HEK293 (cell line): Measurements from ENCODE around the gene LRP5.

Experiments
- CTCF ChIA-PET: fragments of 350-600 bp; formaldehyde crosslinking; extraction: SDS; loops from one replicate; lab custom pipeline; 2021; ENCODE audit warnings: antibody characterized with exemption; lab: Yijun Ruan, JAX
- POLR2A ChIA-PET: fragments of 300-600 bp; formaldehyde crosslinking; extraction: SDS; loops from one replicate; lab custom pipeline; 2020; ENCODE audit warnings: antibody characterized with exemption, inconsistent platforms; lab: Yijun Ruan, JAX
- H3K27ac ChIP-seq: fragments of 200-500 bp; sonication (Bioruptor generic); 2 replicates; pipeline ENCODE4 v1.5.1; 2014; ENCODE audit warnings: low read depth, low read length, control low read depth, inconsistent platforms; ENCODE audit errors: extremely low read depth
- H3K36me3 ChIP-seq, 2 experiments: fragments of 200-500 bp in 1 of 2; sonication (Bioruptor generic) in 1 of 2; 1 replicate in 1 of 2; 2 replicates in 1 of 2; pipeline ENCODE4 v1.5.1; 2014 to 2017; ENCODE audit warnings: inconsistent platforms in 2 of 2, low read length in 2 of 2; ENCODE audit not compliant: control insufficient read depth in 2 of 2, insufficient read depth in 1 of 2
- H3K4me1 ChIP-seq: fragments of 200-500 bp; sonication (Bioruptor generic); 2 replicates; pipeline ENCODE4 v1.5.1; 2014; ENCODE audit warnings: mild to moderate bottlenecking, low read length, inconsistent platforms; ENCODE audit not compliant: control insufficient read depth, insufficient read depth
- H3K4me3 ChIP-seq: 2 replicates; pipeline ENCODE4 v1.5.1; 2011; ENCODE audit warnings: low read depth, mild to moderate bottlenecking, control low read depth, low read length, moderate library complexity
- H3K9me3 ChIP-seq: fragments of 200-500 bp; sonication (Bioruptor generic); 2 replicates; pipeline ENCODE4 v1.5.1; 2014; ENCODE audit warnings: low read depth, low read length, inconsistent platforms; ENCODE audit not compliant: control insufficient read depth, insufficient read depth
- ATF2 ChIP-seq: fragments of 450-650 bp; formaldehyde crosslinking; IDR thresholded peaks from 2 replicates; pipeline ENCODE4 v1.5.1; 2016; ENCODE audit warnings: missing biosample characterization, missing genetic modification characterization, low read depth
- HOXD13 ChIP-seq: sonication (generic); formaldehyde crosslinking; IDR thresholded peaks from 2 replicates; pipeline ENCODE4 v1.8.0; 2022; ENCODE audit warnings: missing genetic modification reagents, borderline replicate concordance
- KLF7 ChIP-seq: fragments of 450-650 bp; formaldehyde crosslinking; IDR thresholded peaks from 2 replicates; pipeline ENCODE4 v1.5.1; 2016; ENCODE audit warnings: missing biosample characterization, missing genetic modification characterization, borderline replicate concordance
- OSR2 ChIP-seq: fragments of 450-650 bp; formaldehyde crosslinking; IDR thresholded peaks from 2 replicates; pipeline ENCODE4 v1.5.1; 2016; ENCODE audit warnings: missing biosample characterization, missing genetic modification characterization
- PATZ1 ChIP-seq: fragments of 450-650 bp; formaldehyde crosslinking; IDR thresholded peaks from 2 replicates; pipeline ENCODE4 v1.5.1; 2016; ENCODE audit warnings: missing biosample characterization, missing genetic modification characterization
- REPIN1 ChIP-seq: fragments of 450-650 bp; formaldehyde crosslinking; IDR thresholded peaks from 2 replicates; pipeline ENCODE4 v1.5.1; 2017; ENCODE audit warnings: missing biosample characterization, missing genetic modification characterization, low read depth
- SP3 ChIP-seq: fragments of 450-650 bp; formaldehyde crosslinking; IDR thresholded peaks from 2 replicates; pipeline ENCODE4 v1.5.1; 2016; ENCODE audit warnings: missing biosample characterization, missing genetic modification characterization
- WT1 ChIP-seq: fragments of 450-650 bp; formaldehyde crosslinking; IDR thresholded peaks from 2 replicates; pipeline ENCODE4 v1.5.1; 2016; ENCODE audit warnings: missing biosample characterization, missing genetic modification characterization
- ZBTB20 ChIP-seq: fragments of 450-650 bp; formaldehyde crosslinking; IDR thresholded peaks from 2 replicates; pipeline ENCODE4 v1.5.1; 2016; ENCODE audit warnings: missing biosample characterization, missing genetic modification characterization
- ZFP37 ChIP-seq: fragments of 450-650 bp; formaldehyde crosslinking; IDR thresholded peaks from 2 replicates; pipeline ENCODE4 v1.5.1; 2016; ENCODE audit warnings: missing biosample characterization, missing genetic modification characterization
- ZNF112 ChIP-seq: fragments of 450-650 bp; formaldehyde crosslinking; IDR thresholded peaks from 2 replicates; pipeline ENCODE4 v1.5.0; 2017; ENCODE audit warnings: missing biosample characterization, missing genetic modification characterization
- ZNF132 ChIP-seq: fragments of 450-650 bp; formaldehyde crosslinking; IDR thresholded peaks from 2 replicates; pipeline ENCODE4 v1.5.1; 2017; ENCODE audit warnings: missing biosample characterization, missing genetic modification characterization, borderline replicate concordance
- ZNF266 ChIP-seq: fragments of 450-650 bp; formaldehyde crosslinking; IDR thresholded peaks from 2 replicates; pipeline ENCODE4 v1.5.1; 2016; ENCODE audit warnings: missing biosample characterization, missing genetic modification characterization, low read depth
- ZNF292 ChIP-seq: fragments of 450-650 bp; formaldehyde crosslinking; IDR thresholded peaks from 2 replicates; pipeline ENCODE4 v1.5.1; 2016; ENCODE audit warnings: low read depth, missing biosample characterization, missing genetic modification characterization, borderline replicate concordance
- ZNF335 ChIP-seq: fragments of 450-650 bp; formaldehyde crosslinking; conservative IDR thresholded peaks from 2 replicates; pipeline ENCODE4 v1.5.1; 2016; ENCODE audit warnings: missing biosample characterization, missing genetic modification characterization
- ZNF37A ChIP-seq: fragments of 450-650 bp; IDR thresholded peaks from 2 replicates; pipeline ENCODE4 v1.5.1; 2018; ENCODE audit warnings: missing biosample characterization, missing genetic modification characterization
- ZNF423 ChIP-seq: fragments of 450-650 bp; formaldehyde crosslinking; IDR thresholded peaks from 2 replicates; pipeline ENCODE4 v1.5.1; 2016; ENCODE audit warnings: missing biosample characterization, missing genetic modification characterization
- ZNF433 ChIP-seq: fragments of 450-650 bp; formaldehyde crosslinking; IDR thresholded peaks from 2 replicates; pipeline ENCODE4 v1.5.1; 2016; ENCODE audit warnings: missing biosample characterization, missing genetic modification characterization, low read depth
- ZNF48 ChIP-seq: fragments of 450-650 bp; formaldehyde crosslinking; IDR thresholded peaks from 2 replicates; pipeline ENCODE4 v1.5.1; 2016; ENCODE audit warnings: missing biosample characterization, missing genetic modification characterization
- ZNF510 ChIP-seq: fragments of 450-650 bp; formaldehyde crosslinking; IDR thresholded peaks from 2 replicates; pipeline ENCODE4 v1.5.1; 2018; ENCODE audit warnings: mild to moderate bottlenecking, missing genetic modification characterization, missing biosample characterization; ENCODE audit not compliant: insufficient replicate concordance
- ZNF792 ChIP-seq: fragments of 450-650 bp; formaldehyde crosslinking; IDR thresholded peaks from 2 replicates; pipeline ENCODE4 v1.5.1; 2016; ENCODE audit warnings: missing biosample characterization, missing genetic modification characterization
- ZSCAN4 ChIP-seq: fragments of 450-650 bp; formaldehyde crosslinking; IDR thresholded peaks from 2 replicates; pipeline ENCODE4 v1.5.1; 2017; ENCODE audit warnings: missing biosample characterization, missing genetic modification characterization
- TF ChIP-seq, protein P1 (sequence below): fragments of 450-650 bp; formaldehyde crosslinking; IDR thresholded peaks from 2 replicates; pipeline ENCODE4 v1.5.1; 2016; ENCODE audit warnings: missing biosample characterization, missing genetic modification characterization

Gene LRP5

DNA sequence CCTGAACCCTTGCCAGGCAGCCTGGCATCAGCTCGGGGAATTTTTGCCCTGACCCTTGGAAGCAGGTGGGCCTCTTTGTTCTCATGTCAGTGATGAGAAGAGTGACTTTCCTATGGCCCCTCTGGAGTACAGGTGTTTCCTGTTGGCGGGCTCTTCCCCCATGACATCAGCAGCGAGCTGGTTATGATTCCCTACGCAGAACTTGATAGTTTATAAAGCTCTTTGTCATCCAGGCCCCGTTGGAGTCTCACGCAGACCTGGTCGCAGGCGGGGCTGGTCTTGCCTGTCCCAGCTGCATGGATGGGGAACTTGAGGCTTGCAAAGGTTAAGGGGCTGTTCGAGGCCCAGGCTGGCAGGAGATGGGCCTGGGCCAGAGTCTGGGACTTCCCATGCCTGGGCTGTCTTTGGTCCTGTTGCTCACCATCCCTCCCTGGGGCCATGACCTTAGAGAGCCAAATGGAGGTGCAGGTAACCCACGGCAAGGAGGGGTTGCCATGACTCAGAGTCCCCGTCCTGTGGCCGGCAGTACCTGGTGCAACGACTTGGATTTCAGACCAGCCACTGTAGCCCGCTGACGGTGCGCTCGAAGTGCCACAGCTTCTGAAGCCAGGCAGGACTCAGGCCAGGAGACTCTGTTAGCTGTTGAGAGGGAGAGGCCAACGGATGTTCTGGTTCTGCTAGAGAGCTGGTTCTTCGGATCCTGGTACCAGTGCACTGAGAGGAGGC lies 102.3 kb downstream of the LRP5 start:
- Histone ChIP-seq H3K27ac (no peak overlapping the region), H3K4me3 (no peak overlapping the region), H3K4me1 (no peaks in the 10 kb centered on the region), H3K36me3 (peaks cover 0 to 73% of the 10 kb centered on the region in 2 experiments; a peak in 2 of 3 replicates), H3K9me3 (no peaks in the 10 kb centered on the region)
- CTCF ChIA-PET: no interaction called here
- POLR2A ChIA-PET: no interaction called here
- TF ChIP-seq ZFP37: no peak
- no peak for TF ChIP-seq ZNF433 (tag by site-specific recombination)
- TF ChIP-seq ZNF37A (tag by site-specific recombination): no peak
- TF ChIP-seq ATF2 (tag by site-specific recombination): no peak
- TF ChIP-seq KLF7: no peak
- TF ChIP-seq ZNF266 (tag by site-specific recombination): no peak
- no peak for TF ChIP-seq ZNF510
- TF ChIP-seq OSR2 (tag by site-specific recombination): no peak
- no peak for TF ChIP-seq ZNF792
- TF ChIP-seq WT1: no peak
- TF ChIP-seq REPIN1: no peak

- Histone ChIP-seq H3K9me3 (no peaks in the 10 kb centered on the region), H3K36me3 (peaks cover 3 to 65% of the 10 kb centered on the region in 2 experiments; a peak in 2 of 3 replicates), H3K27ac (no peak overlapping the region), H3K4me3 (no peak overlapping the region), H3K4me1 (no peaks in the 10 kb centered on the region)
- TF ChIP-seq SP3 (tag by site-specific recombination): no peak
- TF ChIP-seq ZNF37A (tag by site-specific recombination): no peak
- TF ChIP-seq PATZ1 (tag by site-specific recombination): no peak
- TF ChIP-seq ZNF132 (tag by site-specific recombination): no peak
- TF ChIP-seq ZBTB20 (tag by site-specific recombination): no peak
- TF ChIP-seq ZSCAN4 (tag by site-specific recombination): no peak
- no peak for TF ChIP-seq HOXD13
- TF ChIP-seq ZNF423: no peak
- no peak for TF ChIP-seq ZNF292 (tag by site-specific recombination)
- TF ChIP-seq, protein P1, sequence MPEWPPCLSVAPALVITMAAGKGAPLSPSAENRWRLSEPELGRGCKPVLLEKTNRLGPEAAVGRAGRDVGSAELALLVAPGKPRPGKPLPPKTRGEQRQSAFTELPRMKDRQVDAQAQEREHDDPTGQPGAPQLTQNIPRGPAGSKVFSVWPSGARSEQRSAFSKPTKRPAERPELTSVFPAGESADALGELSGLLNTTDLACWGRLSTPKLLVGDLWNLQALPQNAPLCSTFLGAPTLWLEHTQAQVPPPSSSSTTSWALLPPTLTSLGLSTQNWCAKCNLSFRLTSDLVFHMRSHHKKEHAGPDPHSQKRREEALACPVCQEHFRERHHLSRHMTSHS (tag by site-specific recombination): no peak
- TF ChIP-seq ZNF335: no peak
- TF ChIP-seq ZNF48 (tag by site-specific recombination): no peak
- no peak for TF ChIP-seq ZNF112 (tag by site-specific recombination)
- CTCF ChIA-PET: no interaction called here
- POLR2A ChIA-PET: no interaction called here
These were observed 103.7 kb downstream of the LRP5 start for GRCh38 chr11:68416070-68416578.
